Testis (tissue), 3 donors: ENCODE data around the gene PAK5. TPM values are rescaled to one million over a fixed set of nuclear protein-coding genes. Genes with fewer than 3 reads are reported as not detected.

Experiments
- DNase-seq: peaks from one replicate; pipeline ENCODE4 v3.0.0-alpha.2; 2019
- H3K27ac ChIP-seq, 2 donors: fragments of 200-600 bp; sonication (generic); one replicate each; pipeline ENCODE4 v1.5.1; 2019
- H3K27me3 ChIP-seq: fragments of 200-600 bp; sonication (generic); one replicate; pipeline ENCODE4 v1.5.1; 2019
- H3K36me3 ChIP-seq: fragments of 200-600 bp; sonication (generic); one replicate; pipeline ENCODE4 v1.5.1; 2017; ENCODE audit warnings: low read depth; ENCODE audit errors: missing control alignments
- H3K4me1 ChIP-seq: fragments of 200-600 bp; sonication (generic); one replicate; pipeline ENCODE4 v1.5.1; 2019
- H3K4me3 ChIP-seq, 2 donors: fragments of 200-600 bp; sonication (generic); one replicate each; pipeline ENCODE4 v1.5.1; 2017 to 2019
- H3K9me3 ChIP-seq: fragments of 200-600 bp; sonication (generic); one replicate; pipeline ENCODE4 v1.5.1; 2017
- CTCF ChIP-seq, 3 experiments: fragments of 450-650 bp in 2 of 3; fragments of 200-600 bp in 1 of 3; sonication (generic) in 1 of 3; IDR thresholded peaks; one replicate each; pipeline ENCODE4 v1.5.1; 2016 to 2019; ENCODE audit warnings: antibody characterized with exemption in 3 of 3, mild to moderate bottlenecking in 2 of 3, moderate library complexity in 1 of 3
- POLR2A ChIP-seq: fragments of 450-650 bp; IDR thresholded peaks from one replicate; pipeline ENCODE4 v1.6.1; 2017; ENCODE audit warnings: antibody characterized with exemption, mild to moderate bottlenecking, moderate library complexity
- WGBS, 2 donors: methylation state at CpG; one replicate each; pipeline ENCODE4 v1.1.5; 2018; 5-methylcytosine and 5-hydroxymethylcytosine counted together
- intact Hi-C: fragments of 100-400 bp; cut with DNase I; formaldehyde crosslinking; loops from one replicate; pipeline ENCODE4 v1.15.1; 2023; ENCODE audit warnings: low total_unique reads
- polyA plus RNA-seq: library from polyadenylated mRNA; stranded (reverse); fragments of 350-450 nt; fragmentation: Illumina TruSeq; extraction: RNeasy Lipid Tissue Mini Kit (QIAGEN cat#74804); gene quantifications from one replicate; pipeline ENCODE4 v1.2.3, GENCODE V29; 2014; ENCODE audit warnings: low read depth, low replicate concordance; ENCODE audit not compliant: insufficient read depth
- total RNA-seq, 2 donors: library from RNA; depleted of rRNA; stranded (reverse); fragments of >200 nt; gene quantifications; one replicate each; pipeline ENCODE4 v1.2.3, GENCODE V29; 2016

The PAK5 gene
- total and polyA plus RNA-seq, 3 donors from 2014 or later: 0.21 to 0.87 (median 0.31) TPM

GRCh38 chr20:9758752-9759151 lies 80.1 kb downstream of the PAK5 start:
- Histone ChIP-seq H3K27ac (no peak overlapping the region), H3K4me3 (no peak overlapping the region), H3K4me1 (no peaks in the 10 kb centered on the region), H3K9me3 (no peaks in the 10 kb centered on the region), H3K36me3 (no peaks in the 10 kb centered on the region), H3K27me3 (no peaks in the 10 kb centered on the region)
- no peak for TF ChIP-seq POLR2A
- WGBS, 2 donors: 41 to 55% methylated on average over 1 of the region's 1 CpG
- intact Hi-C loops: no loop called here
- DNase-seq: no peak

DNA sequence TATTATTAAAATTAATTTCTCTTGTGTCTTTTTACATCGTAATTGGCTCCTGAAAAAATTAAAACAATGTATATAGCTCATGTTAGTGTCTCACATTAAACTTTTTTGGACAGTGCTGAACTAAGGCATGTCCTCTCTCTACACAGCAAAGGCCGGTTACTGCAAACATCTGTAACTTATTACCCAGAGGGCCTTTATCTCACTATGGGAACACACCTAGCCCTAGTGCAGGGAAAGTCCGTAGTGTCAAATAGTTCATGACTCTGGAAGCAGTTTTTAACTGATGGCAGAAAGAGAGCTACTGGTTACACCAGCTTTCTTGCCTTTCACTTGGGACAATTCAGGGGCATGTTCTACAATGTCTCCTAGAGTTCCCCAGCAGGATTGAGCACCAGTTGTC lies 82.2 kb downstream of the PAK5 start:
- no peaks in the 10 kb centered on the region for H3K36me3 ChIP-seq
- H3K9me3 ChIP-seq: no peaks in the 10 kb centered on the region
- no peak overlapping the region for H3K27ac ChIP-seq
- DNase-seq: no peak
- TF ChIP-seq POLR2A: no peak
- TF ChIP-seq CTCF (IDR thresholded peaks at IDR 0.05): no peak
- intact Hi-C loops: no loop called here
- H3K27me3 ChIP-seq: no peaks in the 10 kb centered on the region
- H3K4me1 ChIP-seq: no peaks in the 10 kb centered on the region
- H3K4me3 ChIP-seq: no peak overlapping the region
- 59 to 70% methylated on average over 3 of the region's 3 CpGs for whole genome bisulfite sequencing, 2 donors

DNA sequence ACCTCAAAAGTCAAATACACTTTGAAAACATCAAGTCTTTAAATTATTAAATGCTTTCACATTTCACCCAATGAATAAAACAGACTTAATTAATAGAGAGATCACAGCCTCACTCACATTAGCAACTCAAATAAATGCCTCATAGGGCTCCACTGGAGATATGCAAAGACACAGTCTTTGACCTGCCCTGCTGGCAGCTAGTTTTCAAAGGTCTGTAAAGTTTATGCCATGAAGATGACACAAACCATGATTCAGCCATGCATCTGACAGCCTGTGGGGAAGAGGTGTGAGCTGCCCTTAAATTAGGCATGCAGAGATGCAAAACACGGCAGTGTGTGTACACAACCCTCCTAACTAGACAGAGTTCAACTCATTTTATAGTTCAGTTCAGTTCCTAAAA lies 83.6 kb downstream of the PAK5 start:
- TF ChIP-seq POLR2A (no peak), CTCF (IDR thresholded peaks at IDR 0.05) (no peak)

DNA sequence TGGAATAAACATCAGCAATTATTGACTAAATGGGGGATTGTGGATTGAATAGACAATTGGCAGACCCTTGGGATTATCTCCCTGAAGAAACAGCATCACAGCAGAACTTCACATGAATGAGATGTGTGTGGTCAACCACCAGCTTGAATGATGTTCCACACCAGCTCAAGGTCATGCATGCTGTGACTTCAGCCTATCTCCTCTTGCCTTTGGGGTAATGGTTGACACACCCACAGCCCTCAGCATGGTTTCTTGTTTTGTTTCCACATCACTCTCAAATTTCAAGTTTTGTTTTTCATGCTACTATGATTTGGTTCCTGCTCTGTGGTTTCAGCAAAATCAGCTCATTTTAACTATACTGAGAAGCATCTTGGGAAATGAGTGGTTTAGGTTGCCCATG lies 94.3 kb downstream of the PAK5 start:
- TF ChIP-seq POLR2A (no peak), CTCF (IDR thresholded peaks at IDR 0.05) (no peak)
- Histone ChIP-seq H3K9me3 (no peaks in the 10 kb centered on the region), H3K27me3 (no peaks in the 10 kb centered on the region), H3K4me1 (no peaks in the 10 kb centered on the region), H3K36me3 (no peaks in the 10 kb centered on the region), H3K4me3 (no peak overlapping the region), H3K27ac (no peak overlapping the region)
- no peak for DNase-seq
- intact Hi-C loops: no loop called here

More for the DNA sequence above, 83.6 kb downstream of the PAK5 start:
- DNase-seq: no peak
- H3K9me3 ChIP-seq: no peaks in the 10 kb centered on the region
- H3K4me1 ChIP-seq: no peaks in the 10 kb centered on the region
- H3K36me3 ChIP-seq: no peaks in the 10 kb centered on the region
- no peak overlapping the region for H3K27ac ChIP-seq
- WGBS, 2 donors: 55 to 61% methylated on average over 1 of the region's 1 CpG
- no peak overlapping the region for H3K4me3 ChIP-seq
- intact Hi-C loops: no loop called here
- no peaks in the 10 kb centered on the region for H3K27me3 ChIP-seq

- no peak for DNase-seq
- no peaks in the 10 kb centered on the region for H3K9me3 ChIP-seq
- intact Hi-C loops: no loop called here
- TF ChIP-seq POLR2A: no peak
- no peak for TF ChIP-seq CTCF (IDR thresholded peaks at IDR 0.05)
- no peaks in the 10 kb centered on the region for H3K27me3 ChIP-seq
- no peaks in the 10 kb centered on the region for H3K4me1 ChIP-seq
- no peak overlapping the region for H3K4me3 ChIP-seq
- H3K36me3 ChIP-seq: no peaks in the 10 kb centered on the region
- no peak overlapping the region for H3K27ac ChIP-seq
Observed at GRCh38 chr20:9743871-9744270, 95.0 kb downstream of the PAK5 start.
